ENCODE results near the gene AMIGO2.

The AMIGO2 gene

GRCh38 chr12:47041327-47041726 is 38.4 kb downstream of the AMIGO2 start:
- Histone ChIP-seq H3K4me3 (ENCODE audit: severe bottlenecking) (no peak overlapping the region), H3K9me3 (ENCODE audit: severe bottlenecking) (no peaks in the 10 kb centered on the region), H3K27ac (ENCODE audit: poor library complexity, severe bottlenecking) (no peak overlapping the region), H3K4me1 (ENCODE audit: insufficient read depth, poor library complexity, severe bottlenecking) (peaks cover 5% of the 10 kb centered on the region), H3K36me3 (ENCODE audit: low read depth) (no peaks in the 10 kb centered on the region), H3K27me3 (ENCODE audit: insufficient read depth, poor library complexity, severe bottlenecking) (no peaks in the 10 kb centered on the region)
- DNase-seq (ENCODE audit: low spot score) (no peak), ATAC-seq (ENCODE audit: low read depth) (no peak)
- no peak for TF ChIP-seq CTCF (IDR thresholded peaks at IDR 0.05; ENCODE audit: poor library complexity, severe bottlenecking)

GRCh38 chr12:47039756-47040155 is 40.0 kb downstream of the AMIGO2 start:
- H3K4me3 ChIP-seq (ENCODE audit: severe bottlenecking), result no peak overlapping the region
- DNase-seq (ENCODE audit: low spot score) (no peak), ATAC-seq (ENCODE audit: low read depth) (no peak)
- no peaks in the 10 kb centered on the region for H3K27me3 ChIP-seq (ENCODE audit: insufficient read depth, poor library complexity, severe bottlenecking)
- peaks cover 9% of the 10 kb centered on the region for H3K4me1 ChIP-seq (ENCODE audit: insufficient read depth, poor library complexity, severe bottlenecking)
- no peaks in the 10 kb centered on the region for H3K9me3 ChIP-seq (ENCODE audit: severe bottlenecking)
- no peak overlapping the region for H3K27ac ChIP-seq (ENCODE audit: poor library complexity, severe bottlenecking)
- H3K36me3 ChIP-seq (ENCODE audit: low read depth), result no peaks in the 10 kb centered on the region
- TF ChIP-seq CTCF (IDR thresholded peaks at IDR 0.05; ENCODE audit: poor library complexity, severe bottlenecking), result no peak

- Histone ChIP-seq H3K36me3 (ENCODE audit: low read depth) (no peaks in the 10 kb centered on the region), H3K27me3 (ENCODE audit: insufficient read depth, poor library complexity, severe bottlenecking) (no peaks in the 10 kb centered on the region), H3K9me3 (ENCODE audit: severe bottlenecking) (no peaks in the 10 kb centered on the region), H3K27ac (ENCODE audit: poor library complexity, severe bottlenecking) (no peak overlapping the region), H3K4me3 (ENCODE audit: severe bottlenecking) (no peak overlapping the region), H3K4me1 (ENCODE audit: insufficient read depth, poor library complexity, severe bottlenecking) (peaks cover 15% of the 10 kb centered on the region)
- DNase-seq (ENCODE audit: low spot score) (no peak), ATAC-seq (ENCODE audit: low read depth) (no peak)
- TF ChIP-seq CTCF (IDR thresholded peaks at IDR 0.05; ENCODE audit: poor library complexity, severe bottlenecking), result no peak
Measured at GRCh38 chr12:47039079-47039478, 40.7 kb downstream of the AMIGO2 start.

DNA sequence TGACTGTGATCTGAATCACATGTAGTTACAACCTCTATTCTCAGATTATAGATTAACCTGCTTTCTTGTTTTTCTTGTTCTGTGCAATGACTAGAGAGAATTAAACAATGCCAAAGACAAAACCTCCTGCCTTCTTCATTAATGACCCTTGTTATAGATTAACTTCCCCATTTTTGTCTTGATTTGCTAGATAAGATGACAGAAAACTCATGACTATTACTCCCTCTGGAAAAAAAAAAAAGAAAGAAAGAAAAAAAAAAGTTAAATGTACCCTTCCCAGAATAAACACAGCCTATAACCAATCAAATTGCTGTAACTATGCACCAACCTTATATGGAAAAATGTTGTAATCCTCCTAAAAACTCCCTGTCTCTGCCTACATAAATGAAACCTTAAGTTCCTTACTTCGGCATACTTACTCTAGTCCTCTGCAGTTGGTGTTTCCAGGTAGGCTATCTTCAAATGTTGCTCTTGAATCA is 41.5 kb downstream of the AMIGO2 start:
- no peaks in the 10 kb centered on the region for H3K9me3 ChIP-seq (ENCODE audit: severe bottlenecking)
- ATAC-seq (ENCODE audit: low read depth) (no peak), DNase-seq (ENCODE audit: low spot score) (no peak)
- TF ChIP-seq CTCF (IDR thresholded peaks at IDR 0.05; ENCODE audit: poor library complexity, severe bottlenecking), result no peak
- no peak overlapping the region for H3K27ac ChIP-seq (ENCODE audit: poor library complexity, severe bottlenecking)
- H3K4me1 ChIP-seq (ENCODE audit: insufficient read depth, poor library complexity, severe bottlenecking), result peaks cover 23% of the 10 kb centered on the region
- no peaks in the 10 kb centered on the region for H3K27me3 ChIP-seq (ENCODE audit: insufficient read depth, poor library complexity, severe bottlenecking)
- H3K4me3 ChIP-seq (ENCODE audit: severe bottlenecking), result no peak overlapping the region
- H3K36me3 ChIP-seq (ENCODE audit: low read depth), result no peaks in the 10 kb centered on the region

- H3K27ac ChIP-seq (ENCODE audit: poor library complexity, severe bottlenecking), result peak overlapping the region; percentile 80
- no peaks in the 10 kb centered on the region for H3K36me3 ChIP-seq (ENCODE audit: low read depth)
- H3K4me1 ChIP-seq (ENCODE audit: insufficient read depth, poor library complexity, severe bottlenecking), result peaks cover 31% of the 10 kb centered on the region
- DNase-seq (ENCODE audit: low spot score) (no peak), ATAC-seq (ENCODE audit: low read depth) (no peak)
- no peak for TF ChIP-seq CTCF (IDR thresholded peaks at IDR 0.05; ENCODE audit: poor library complexity, severe bottlenecking)
- no peaks in the 10 kb centered on the region for H3K27me3 ChIP-seq (ENCODE audit: insufficient read depth, poor library complexity, severe bottlenecking)
- no peak overlapping the region for H3K4me3 ChIP-seq (ENCODE audit: severe bottlenecking)
- H3K9me3 ChIP-seq (ENCODE audit: severe bottlenecking), result no peaks in the 10 kb centered on the region
Measured at GRCh38 chr12:47035484-47035883, 44.3 kb downstream of the AMIGO2 start.

Data from RWPE2 (cell line).